ENCODE data around the gene SVOP.

- TF ChIP-seq POLR2A (IDR thresholded peaks at IDR 0.05; ENCODE audit: control extremely low read depth in 1 of 2, low read depth in 2 of 2, low read length in 2 of 2) (no peak), EZH2 (IDR thresholded peaks at IDR 0.05; ENCODE audit: low read depth, low read length, severe bottlenecking) (no peak), CTCF (IDR thresholded peaks at IDR 0.05; ENCODE audit: control extremely low read depth in 1 of 3, insufficient read depth in 1 of 3, low read depth in 1 of 3, low read length in 3 of 3) (no peak), GTF2F1 (IDR thresholded peaks at IDR 0.05; ENCODE audit: borderline replicate concordance, low read depth, low read length) (no peak), SIN3A (conservative IDR thresholded peaks at IDR 0.05 in 1 of 2, IDR thresholded peaks at IDR 0.05 in 1 of 2; ENCODE audit: low read depth in 1 of 2, low read length in 2 of 2) (no peak), EP300 (IDR thresholded peaks at IDR 0.05; ENCODE audit: borderline replicate concordance in 1 of 2, low read depth in 2 of 2, low read length in 2 of 2) (no peak), RAD21 (IDR thresholded peaks at IDR 0.05 in 1 of 2, conservative IDR thresholded peaks at IDR 0.05 in 1 of 2; ENCODE audit: low read depth in 2 of 2, low read length in 2 of 2) (no peak), FOSL1 (IDR thresholded peaks at IDR 0.05; ENCODE audit: insufficient read depth, low read depth, low read length) (no peak), EGR1 (IDR thresholded peaks at IDR 0.05; ENCODE audit: borderline replicate concordance, low read depth, low read length) (no peak)
Measured at GRCh38 chr12:108865169-108865568, 155.7 kb downstream of the SVOP start.
